ENCODE measurements around the gene CAPRIN2.
A peak's percentile ranks its signal among the peaks of the same experiment; 100 is the strongest.

The CAPRIN2 gene

GRCh38 chr12:30763053-30763452 is 8.3 kb upstream of the CAPRIN2 start:
- DNase-seq = no peak

- no peak for DNase-seq
Measured at GRCh38 chr12:30761730-30762129, 7.0 kb upstream of the CAPRIN2 start.

- DNase-seq = no peak
Measured at GRCh38 chr12:30757316-30757715, 2.6 kb upstream of the CAPRIN2 start.

GRCh38 chr12:30756074-30756473 is 1.3 kb upstream of the CAPRIN2 start:
- DNase-seq = no peak

- no peak for DNase-seq
Measured at GRCh38 chr12:30755395-30755762, 628 bp upstream of the CAPRIN2 start.

GRCh38 chr12:30754383-30754749 is 385 bp downstream of the CAPRIN2 start:
- DNase-seq = peak in 20 of 58 donors; percentile 30 to 76 (median 54)

- DNase-seq = peak in 7 of 58 donors; percentile 10 to 38 (median 29)
Measured at GRCh38 chr12:30753751-30754382, 884 bp downstream of the CAPRIN2 start.

- peak in 1 of 58 donors; percentile 5 for DNase-seq
Measured at GRCh38 chr12:30753233-30753632, 1.5 kb downstream of the CAPRIN2 start.

GRCh38 chr12:30752255-30752654 is 2.5 kb downstream of the CAPRIN2 start:
- no peak for DNase-seq

GRCh38 chr12:30748147-30748546 is 6.6 kb downstream of the CAPRIN2 start:
- no peak for DNase-seq

GRCh38 chr12:30746190-30746589 is 8.6 kb downstream of the CAPRIN2 start:
- no peak for DNase-seq

- DNase-seq = no peak
Measured at GRCh38 chr12:30744321-30744720, 10.4 kb downstream of the CAPRIN2 start.

GRCh38 chr12:30740274-30740673 is 14.5 kb downstream of the CAPRIN2 start:
- no peak for DNase-seq

GRCh38 chr12:30739020-30739419 is 15.7 kb downstream of the CAPRIN2 start:
- DNase-seq = no peak

- DNase-seq = no peak
Measured at GRCh38 chr12:30732954-30733637, 21.7 kb downstream of the CAPRIN2 start.

GRCh38 chr12:30730011-30730410 is 24.7 kb downstream of the CAPRIN2 start:
- no peak for DNase-seq

- no peak for DNase-seq
Measured at GRCh38 chr12:30729547-30729946, 25.2 kb downstream of the CAPRIN2 start.

- DNase-seq = no peak
Measured at GRCh38 chr12:30726647-30727046, 28.1 kb downstream of the CAPRIN2 start.

GRCh38 chr12:30725739-30726138 is 29.0 kb downstream of the CAPRIN2 start:
- no peak for DNase-seq

GRCh38 chr12:30719060-30719459 is 35.7 kb downstream of the CAPRIN2 start:
- DNase-seq = no peak

- DNase-seq = no peak
Measured at GRCh38 chr12:30707613-30708342, 47.0 kb downstream of the CAPRIN2 start.

- DNase-seq = no peak
Measured at GRCh38 chr12:30706476-30706875, 48.3 kb downstream of the CAPRIN2 start.

- DNase-seq = peak in 9 of 58 donors; percentile 1 to 35 (median 11)
Measured at GRCh38 chr12:30701056-30701455, 53.7 kb downstream of the CAPRIN2 start.
